Omental fat pad (tissue), 4 donors: ENCODE measurements around the gene COL17A1. TPM values are rescaled to one million over a fixed set of nuclear protein-coding genes. Genes with fewer than 3 reads are reported as not detected.

Source experiments
- ATAC-seq: fragments of 150-250 bp; one replicate; pipeline ENCODE4 v1.9.1; 2016; ENCODE audit warnings: mild to moderate bottlenecking, moderate library complexity; ENCODE audit not compliant: low FRiP score
- DNase-seq: peaks from one replicate; pipeline ENCODE4 v3.0.0-alpha.2; 2019; ENCODE audit warnings: low spot score
- CTCF ChIP-seq, 3 donors: fragments of 450-650 bp; IDR thresholded peaks; one replicate each; pipeline ENCODE4 v1.5.1; 2016 to 2017; ENCODE audit warnings: antibody characterized with exemption in 3 of 3, mild to moderate bottlenecking in 3 of 3, moderate library complexity in 2 of 3
- total RNA-seq, 4 donors: library from RNA; depleted of rRNA; stranded (reverse); fragments of >200 nt; gene quantifications; one replicate each; pipeline ENCODE4 v1.1.0, GENCODE V29; 2016

The COL17A1 gene
- total RNA-seq, 4 donors from 2014 or later = 0.13 to 2.2 (median 1.2) TPM

- DNase-seq (no peak), ATAC-seq (no peak)
- no peak for TF ChIP-seq CTCF (IDR thresholded peaks at IDR 0.05)
These were observed 67.2 kb downstream of the COL17A1 start for GRCh38 chr10:104018471-104018870.

- DNase-seq = no peak
- no peak for ATAC-seq
- TF ChIP-seq CTCF (IDR thresholded peaks at IDR 0.05) = no peak
These were observed 69.0 kb downstream of the COL17A1 start for GRCh38 chr10:104016661-104017060.

GRCh38 chr10:104014176-104014575 lies 71.5 kb downstream of the COL17A1 start:
- DNase-seq (no peak), ATAC-seq (no peak)
- TF ChIP-seq CTCF (IDR thresholded peaks at IDR 0.05) = no peak

GRCh38 chr10:104013489-104013888 lies 72.2 kb downstream of the COL17A1 start:
- DNase-seq (no peak), ATAC-seq (peak; percentile 9)
- no peak for TF ChIP-seq CTCF (IDR thresholded peaks at IDR 0.05)

GRCh38 chr10:104011904-104012303 lies 73.8 kb downstream of the COL17A1 start:
- no peak for DNase-seq
- ATAC-seq = no peak
- no peak for TF ChIP-seq CTCF (IDR thresholded peaks at IDR 0.05)

GRCh38 chr10:104005172-104005863 lies 80.4 kb downstream of the COL17A1 start:
- no peak for DNase-seq
- no peak for ATAC-seq
- no peak for TF ChIP-seq CTCF (IDR thresholded peaks at IDR 0.05)

GRCh38 chr10:104002911-104003310 lies 82.8 kb downstream of the COL17A1 start:
- ATAC-seq = no peak
- no peak for TF ChIP-seq CTCF (IDR thresholded peaks at IDR 0.05)
- no peak for DNase-seq
